Astrocyte of the spinal cord (primary cell): ENCODE results near the gene HSD11B1L.
A peak's percentile ranks its signal among the peaks of the same experiment; 100 is the strongest.

Experiments used
- DNase-seq: peaks from one replicate; pipeline ENCODE4 v3.0.0; 2011; ENCODE audit warnings: low read depth, low spot score
- H3K4me3 ChIP-seq: 2 replicates; pipeline ENCODE4 v1.5.1; 2011; ENCODE audit warnings: low read depth, mild to moderate bottlenecking, low read length, moderate library complexity
- in situ Hi-C: cut with HindIII; loops from 2 replicates; pipeline ENCODE4 v1.10.0; 2017; ENCODE audit warnings: low sequenced_read_pairs
- TF ChIP-seq, protein P1 (sequence below): IDR thresholded peaks from 2 replicates; pipeline ENCODE4 v1.5.1; 2012; ENCODE audit warnings: low read depth, mild to moderate bottlenecking, low read length, inconsistent platforms

The HSD11B1L gene

DNA sequence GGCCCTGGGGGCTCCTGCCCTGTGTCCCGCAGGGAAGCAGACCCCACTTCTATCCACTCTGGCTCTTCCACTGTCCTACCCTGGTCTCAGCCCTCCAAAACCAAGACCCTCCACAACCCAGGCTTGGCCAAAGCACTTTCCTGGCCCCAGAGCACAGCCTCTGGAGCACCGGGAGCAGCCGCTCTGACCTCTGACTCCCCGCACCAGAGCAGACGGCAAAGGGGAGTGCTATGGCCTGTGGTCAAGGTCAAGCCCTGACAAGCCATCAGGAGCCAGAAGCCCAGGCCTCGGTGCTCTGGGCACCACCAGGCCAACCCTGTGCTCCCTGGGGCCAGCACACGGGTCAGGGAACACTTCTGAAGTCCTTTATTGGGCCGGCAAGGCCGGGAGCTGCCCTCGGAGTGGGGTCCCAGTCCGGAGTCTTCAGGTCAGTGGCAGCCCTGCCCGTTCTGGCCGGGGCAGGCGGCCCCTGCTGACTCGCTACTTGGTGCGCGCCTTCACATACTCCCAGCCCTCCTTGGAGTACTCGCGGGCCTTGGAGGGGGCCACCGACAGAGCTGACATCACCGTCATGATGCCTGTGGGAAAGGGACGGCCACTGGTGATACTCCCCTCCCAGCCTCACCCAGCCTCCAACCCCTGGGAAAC, 2.6 kb upstream of the HSD11B1L start:
- in situ Hi-C loops: no loop called here
- H3K4me3 ChIP-seq: no peak overlapping the region
- no peak for DNase-seq
- TF ChIP-seq, protein P1, sequence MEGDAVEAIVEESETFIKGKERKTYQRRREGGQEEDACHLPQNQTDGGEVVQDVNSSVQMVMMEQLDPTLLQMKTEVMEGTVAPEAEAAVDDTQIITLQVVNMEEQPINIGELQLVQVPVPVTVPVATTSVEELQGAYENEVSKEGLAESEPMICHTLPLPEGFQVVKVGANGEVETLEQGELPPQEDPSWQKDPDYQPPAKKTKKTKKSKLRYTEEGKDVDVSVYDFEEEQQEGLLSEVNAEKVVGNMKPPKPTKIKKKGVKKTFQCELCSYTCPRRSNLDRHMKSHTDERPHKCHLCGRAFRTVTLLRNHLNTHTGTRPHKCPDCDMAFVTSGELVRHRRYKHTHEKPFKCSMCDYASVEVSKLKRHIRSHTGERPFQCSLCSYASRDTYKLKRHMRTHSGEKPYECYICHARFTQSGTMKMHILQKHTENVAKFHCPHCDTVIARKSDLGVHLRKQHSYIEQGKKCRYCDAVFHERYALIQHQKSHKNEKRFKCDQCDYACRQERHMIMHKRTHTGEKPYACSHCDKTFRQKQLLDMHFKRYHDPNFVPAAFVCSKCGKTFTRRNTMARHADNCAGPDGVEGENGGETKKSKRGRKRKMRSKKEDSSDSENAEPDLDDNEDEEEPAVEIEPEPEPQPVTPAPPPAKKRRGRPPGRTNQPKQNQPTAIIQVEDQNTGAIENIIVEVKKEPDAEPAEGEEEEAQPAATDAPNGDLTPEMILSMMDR: no peak

DNA sequence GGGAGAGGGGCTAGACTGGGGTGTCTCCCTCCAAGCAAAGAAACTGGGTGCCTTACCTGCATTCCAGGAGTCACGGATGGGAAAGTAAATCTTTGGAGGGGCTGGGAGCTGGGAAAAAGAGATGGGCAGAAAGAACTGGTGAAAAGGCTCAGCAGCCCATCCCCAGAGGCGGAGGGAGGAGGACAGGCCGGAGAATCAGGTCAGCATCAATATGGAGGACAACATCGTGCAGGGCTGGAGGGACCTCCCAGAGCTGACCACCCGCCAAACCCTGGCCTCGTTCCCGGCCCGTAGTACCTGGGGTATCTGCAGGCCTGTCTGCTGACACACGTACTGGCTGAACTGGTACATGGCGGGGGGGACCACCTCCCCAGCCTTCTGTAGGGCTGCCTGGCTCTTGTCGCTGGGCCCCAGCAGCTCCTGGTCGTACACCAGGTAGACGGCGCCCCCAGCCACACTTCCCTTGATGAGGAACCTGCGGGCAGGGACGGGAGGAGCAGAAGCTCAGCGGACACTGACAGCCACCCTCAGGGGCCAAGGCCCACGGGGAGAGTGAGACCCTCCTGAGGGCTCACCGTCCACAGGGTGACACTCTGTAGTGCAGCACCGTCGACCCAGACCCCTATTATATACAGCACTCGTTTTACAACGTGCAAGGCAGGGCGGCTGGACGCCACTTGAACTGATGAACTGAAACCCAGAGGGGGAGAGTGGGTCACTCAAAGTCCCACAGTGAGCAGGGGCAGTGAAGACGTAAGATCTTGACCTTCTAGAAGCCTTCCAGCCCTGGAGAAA, 1.3 kb upstream of the HSD11B1L start:
- TF ChIP-seq, protein P1: no peak
- no peak for DNase-seq
- in situ Hi-C loops: no loop called here
- peak overlapping the region; percentile 77 for H3K4me3 ChIP-seq

DNA sequence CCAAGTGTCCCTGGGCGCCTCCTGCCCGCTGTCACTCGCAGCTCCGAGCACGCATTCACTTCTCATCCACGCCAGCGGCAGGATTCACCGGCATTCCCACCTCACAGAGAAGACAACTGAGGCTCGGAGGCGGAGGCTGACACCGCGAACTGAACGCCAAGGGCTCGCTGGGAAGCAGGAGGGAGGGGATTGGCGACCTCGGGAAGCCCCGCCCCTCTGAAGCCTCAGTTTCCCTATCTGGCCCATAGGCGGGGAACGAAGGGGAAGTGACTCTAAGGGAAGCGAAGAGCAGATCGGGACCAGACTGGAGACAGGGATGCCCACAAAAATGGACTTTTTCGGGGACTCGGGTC, 767 bp upstream of the HSD11B1L start:
- TF ChIP-seq, protein P1: no peak
- in situ Hi-C loops: no loop called here
- no peak for DNase-seq
- H3K4me3 ChIP-seq: peak overlapping the region; percentile 77

DNA sequence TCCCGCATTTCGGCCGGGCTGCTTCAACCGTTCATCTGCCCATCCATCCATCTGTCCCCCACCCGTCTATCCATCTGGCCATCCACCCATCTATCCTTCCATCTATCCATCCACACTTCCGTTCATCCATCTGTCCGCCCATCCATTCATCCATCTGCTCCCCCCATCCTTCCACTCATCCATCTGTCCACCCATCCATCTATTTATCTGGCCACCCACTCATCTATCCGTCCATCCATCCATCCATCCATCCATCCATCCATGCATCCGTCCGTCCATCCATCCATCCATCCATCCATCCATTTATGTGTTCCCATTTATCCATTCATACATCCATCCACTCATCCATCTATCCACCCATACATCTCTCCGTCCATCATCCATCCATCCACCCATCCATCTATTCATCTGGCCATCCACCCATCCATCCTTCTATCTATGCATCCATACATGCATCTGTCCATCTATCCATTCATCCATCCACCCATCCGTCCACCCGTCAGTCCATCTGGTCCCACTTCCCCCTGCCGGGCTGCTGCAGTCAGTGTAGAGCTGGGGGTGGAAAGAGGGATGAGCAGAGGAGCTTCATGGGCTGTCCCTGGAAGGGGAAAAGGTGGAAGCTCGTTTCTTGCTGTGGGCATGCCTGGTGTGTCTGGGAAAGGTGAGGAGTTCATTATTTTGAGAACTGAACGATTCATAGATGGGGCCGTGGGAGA, 722 bp downstream of the HSD11B1L start:
- TF ChIP-seq, protein P1: no peak
- no peak for DNase-seq
- H3K4me3 ChIP-seq: peak overlapping the region; percentile 77
- in situ Hi-C loops: no loop called here

DNA sequence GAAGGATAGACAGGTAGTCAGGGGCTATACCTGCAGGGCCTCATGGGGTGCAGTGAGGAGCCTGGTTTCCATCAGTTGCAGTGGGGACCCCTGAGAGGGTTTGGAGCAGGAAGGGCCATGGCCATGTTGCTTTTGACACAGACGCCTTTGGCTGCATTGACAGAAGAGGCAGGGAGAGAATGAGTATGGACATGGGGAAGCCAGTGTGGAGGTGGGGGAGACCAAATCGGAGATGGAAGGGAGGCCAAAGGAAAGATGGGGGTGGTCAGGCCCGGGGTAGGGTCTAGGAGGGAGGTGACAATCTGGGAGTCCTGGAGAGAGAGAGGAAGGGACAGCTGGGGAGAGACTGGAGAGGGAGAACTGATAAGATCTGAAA, 1.3 kb downstream of the HSD11B1L start:
- TF ChIP-seq, protein P1: no peak
- no peak overlapping the region for H3K4me3 ChIP-seq
- in situ Hi-C loops: no loop called here
- no peak for DNase-seq

DNA sequence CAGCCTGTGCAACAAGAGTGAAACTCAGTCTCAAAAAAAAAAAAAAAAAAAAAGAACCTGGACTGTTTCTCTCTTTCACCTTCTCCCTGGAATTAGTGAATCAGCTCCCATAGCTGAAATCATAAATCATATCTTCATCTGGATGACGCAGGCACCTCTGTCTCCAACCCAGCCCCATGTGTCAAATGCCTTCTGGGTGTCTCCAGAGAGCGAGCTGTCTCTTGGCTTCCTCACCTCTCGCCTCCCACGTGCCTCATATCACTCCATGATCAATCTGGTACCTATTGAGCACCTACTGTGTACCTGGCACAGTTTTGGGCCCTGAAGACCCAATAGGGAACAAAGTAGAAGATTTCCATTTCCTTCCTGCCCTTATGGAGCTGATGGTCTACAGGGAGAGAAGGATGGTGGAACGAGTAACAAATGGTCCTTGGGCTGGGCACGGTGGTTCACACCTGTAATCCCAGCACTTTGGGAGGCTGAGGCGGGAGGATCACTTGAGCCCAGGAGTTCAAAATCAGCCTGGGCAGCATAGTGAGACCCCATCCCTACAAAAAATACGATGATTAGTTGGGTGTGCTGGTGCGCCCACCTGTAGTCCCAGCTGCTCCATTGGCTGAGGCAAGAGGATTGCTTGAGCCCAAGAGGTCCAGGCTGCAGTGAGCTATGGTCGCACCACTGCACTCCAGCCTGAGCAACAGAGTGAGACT, 2.5 kb downstream of the HSD11B1L start:
- no peak for DNase-seq
- H3K4me3 ChIP-seq: no peak overlapping the region
- in situ Hi-C loops: no loop called here

More for the DNA sequence above, 2.5 kb downstream of the HSD11B1L start:
- TF ChIP-seq, protein P1: no peak
